Measurements from ENCODE around the gene CACNA1C. TPM values are rescaled to one million over a fixed set of nuclear protein-coding genes. Genes with fewer than 3 reads are reported as not detected.

The CACNA1C gene
- total RNA-seq, 1 experiment from 2014 or later: not detected

- DNase-seq: no peak
- Histone ChIP-seq H3K4me1 (replicated peaks; ENCODE audit: insufficient read depth) (no peaks in the 10 kb centered on the region), H4K20me1 (ENCODE audit: insufficient read depth) (no peaks in the 10 kb centered on the region), H3K9me2 (ENCODE audit: insufficient read depth) (no peaks in the 10 kb centered on the region), H3K79me2 (ENCODE audit: low read depth) (no peaks in the 10 kb centered on the region), H3K27ac (no peak overlapping the region), H2AFZ (no peak overlapping the region), H3K27me3 (ENCODE audit: insufficient read depth, low read depth) (peaks cover 82% of the 10 kb centered on the region), H3K4me3 (no peak overlapping the region), H3K4me2 (no peak overlapping the region), H3K36me3 (ENCODE audit: low read depth) (no peaks in the 10 kb centered on the region), H3K9me3 (ENCODE audit: insufficient read depth, low read depth) (no peaks in the 10 kb centered on the region), H3F3A (ENCODE audit: insufficient read depth, low read depth) (no peaks in the 10 kb centered on the region)
- ChIA-PET POLR2A (ENCODE audit: unreplicated experiment) (no interaction called here), CTCF (no interaction called here)
- TF ChIP-seq EZH2 (IDR thresholded peaks at IDR 0.05; ENCODE audit: low read depth) (no peak), CTCF (conservative IDR thresholded peaks at IDR 0.05) (no peak)
- BruUV-seq (replicated peaks): no TSS peak
- intact Hi-C loops (cut with micrococcal nuclease; ENCODE audit: unreplicated experiment): no loop called here
Measured at GRCh38 chr12:2652401-2653081, 599.8 kb downstream of the CACNA1C start.

GRCh38 chr12:2653461-2653965 lies 600.7 kb downstream of the CACNA1C start:
- no peaks in the 10 kb centered on the region for H3K9me2 ChIP-seq (ENCODE audit: insufficient read depth)
- no peaks in the 10 kb centered on the region for H3F3A ChIP-seq (ENCODE audit: insufficient read depth, low read depth)
- no peaks in the 10 kb centered on the region for H4K20me1 ChIP-seq (ENCODE audit: insufficient read depth)
- H3K9me3 ChIP-seq (ENCODE audit: insufficient read depth, low read depth): no peaks in the 10 kb centered on the region
- H2AFZ ChIP-seq: no peak overlapping the region
- ChIA-PET CTCF (interaction anchor here (0.6 kb wide), 1 partner anchor 817 kb away, joined by 3 read pairs; no protein-coding TSS in a partner anchor), POLR2A (ENCODE audit: unreplicated experiment) (no interaction called here)
- no peaks in the 10 kb centered on the region for H3K79me2 ChIP-seq (ENCODE audit: low read depth)
- intact Hi-C loops (cut with micrococcal nuclease; ENCODE audit: unreplicated experiment): no loop called here
- BruUV-seq (replicated peaks): no TSS peak
- DNase-seq: no peak
- peaks cover 72% of the 10 kb centered on the region for H3K27me3 ChIP-seq (ENCODE audit: insufficient read depth, low read depth)
- TF ChIP-seq CTCF (conservative IDR thresholded peaks at IDR 0.05): no peak
- TF ChIP-seq EZH2 (IDR thresholded peaks at IDR 0.05; ENCODE audit: low read depth): no peak
- no peak overlapping the region for H3K4me3 ChIP-seq
- no peak overlapping the region for H3K4me2 ChIP-seq
- H3K27ac ChIP-seq: no peak overlapping the region
- H3K4me1 ChIP-seq (replicated peaks; ENCODE audit: insufficient read depth): no peaks in the 10 kb centered on the region
- no peaks in the 10 kb centered on the region for H3K36me3 ChIP-seq (ENCODE audit: low read depth)

- H3K9me2 ChIP-seq (ENCODE audit: insufficient read depth): no peaks in the 10 kb centered on the region
- no peaks in the 10 kb centered on the region for H4K20me1 ChIP-seq (ENCODE audit: insufficient read depth)
- intact Hi-C loops (cut with micrococcal nuclease; ENCODE audit: unreplicated experiment): no loop called here
- no peaks in the 10 kb centered on the region for H3F3A ChIP-seq (ENCODE audit: insufficient read depth, low read depth)
- no peak for DNase-seq
- POLR2A ChIA-PET (ENCODE audit: unreplicated experiment): no interaction called here
- H2AFZ ChIP-seq: no peak overlapping the region
- no peak for TF ChIP-seq EZH2 (IDR thresholded peaks at IDR 0.05; ENCODE audit: low read depth)
- no peak for TF ChIP-seq CTCF (conservative IDR thresholded peaks at IDR 0.05)
- no peaks in the 10 kb centered on the region for H3K36me3 ChIP-seq (ENCODE audit: low read depth)
- CTCF ChIA-PET: interaction anchor here (0.6 kb wide), 1 partner anchor 1441 kb away, joined by 3 read pairs; no protein-coding TSS in a partner anchor
- no peak overlapping the region for H3K27ac ChIP-seq
- H3K9me3 ChIP-seq (ENCODE audit: insufficient read depth, low read depth): no peaks in the 10 kb centered on the region
- H3K79me2 ChIP-seq (ENCODE audit: low read depth): no peaks in the 10 kb centered on the region
- no peak overlapping the region for H3K4me2 ChIP-seq
- no TSS peak for BruUV-seq (replicated peaks)
- H3K27me3 ChIP-seq (ENCODE audit: insufficient read depth, low read depth): peaks cover 64% of the 10 kb centered on the region
- H3K4me1 ChIP-seq (replicated peaks; ENCODE audit: insufficient read depth): no peaks in the 10 kb centered on the region
- H3K4me3 ChIP-seq: no peak overlapping the region
Measured at GRCh38 chr12:2654311-2654710, 601.5 kb downstream of the CACNA1C start.

All from PC-9 (cell line).